Measurements from ENCODE around the gene SLC39A5. TPM values are rescaled to one million over a fixed set of nuclear protein-coding genes. Genes with fewer than 3 reads are reported as not detected.
"Not testable (repeated sequence)": the region's sequence is repeated elsewhere in the genome, so short reads cannot be mapped to it uniquely, and the experiment has no call there.

Gene SLC39A5
- total RNA-seq, 1 donor from 2014 or later = 23.0 TPM

DNA sequence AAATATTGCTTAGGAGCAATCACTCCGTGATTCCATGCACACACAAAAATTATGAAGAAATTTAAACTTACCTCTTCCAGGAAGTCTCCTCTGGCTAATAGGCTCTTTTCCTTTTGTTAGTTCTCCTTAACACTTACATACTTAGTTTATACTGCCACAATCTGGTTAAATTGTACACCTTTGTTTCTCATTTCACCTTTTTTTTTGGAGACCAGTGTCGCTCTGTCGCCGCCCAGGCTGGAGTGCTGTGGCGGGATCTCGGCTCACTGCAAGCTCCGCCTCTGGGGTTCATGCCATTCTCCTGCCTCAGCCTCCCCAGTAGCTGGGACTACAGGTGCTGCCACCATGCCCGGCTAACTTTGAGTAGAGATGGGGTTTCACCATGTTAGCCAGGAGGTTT lies 30.5 kb downstream of the SLC39A5 start:
- H3K27ac Mint-ChIP-seq = peak overlapping the region; percentile 77
- peaks cover 5% of the 10 kb centered on the region for H3K36me3 Mint-ChIP-seq
- H3K4me1 Mint-ChIP-seq (ENCODE audit: unreplicated experiment) = peaks cover 11% of the 10 kb centered on the region
- no peak for DNase-seq (ENCODE audit: extremely low spot score, unreplicated experiment)
- TF ChIP-seq, protein P1, sequence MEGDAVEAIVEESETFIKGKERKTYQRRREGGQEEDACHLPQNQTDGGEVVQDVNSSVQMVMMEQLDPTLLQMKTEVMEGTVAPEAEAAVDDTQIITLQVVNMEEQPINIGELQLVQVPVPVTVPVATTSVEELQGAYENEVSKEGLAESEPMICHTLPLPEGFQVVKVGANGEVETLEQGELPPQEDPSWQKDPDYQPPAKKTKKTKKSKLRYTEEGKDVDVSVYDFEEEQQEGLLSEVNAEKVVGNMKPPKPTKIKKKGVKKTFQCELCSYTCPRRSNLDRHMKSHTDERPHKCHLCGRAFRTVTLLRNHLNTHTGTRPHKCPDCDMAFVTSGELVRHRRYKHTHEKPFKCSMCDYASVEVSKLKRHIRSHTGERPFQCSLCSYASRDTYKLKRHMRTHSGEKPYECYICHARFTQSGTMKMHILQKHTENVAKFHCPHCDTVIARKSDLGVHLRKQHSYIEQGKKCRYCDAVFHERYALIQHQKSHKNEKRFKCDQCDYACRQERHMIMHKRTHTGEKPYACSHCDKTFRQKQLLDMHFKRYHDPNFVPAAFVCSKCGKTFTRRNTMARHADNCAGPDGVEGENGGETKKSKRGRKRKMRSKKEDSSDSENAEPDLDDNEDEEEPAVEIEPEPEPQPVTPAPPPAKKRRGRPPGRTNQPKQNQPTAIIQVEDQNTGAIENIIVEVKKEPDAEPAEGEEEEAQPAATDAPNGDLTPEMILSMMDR (conservative IDR thresholded peaks at IDR 0.05) = no peak
- H3K9me3 Mint-ChIP-seq = peaks cover 4% of the 10 kb centered on the region
- H3K4me3 Mint-ChIP-seq = peak overlapping the region; percentile 30
- H3K27me3 Mint-ChIP-seq = peaks cover 2% of the 10 kb centered on the region

DNA sequence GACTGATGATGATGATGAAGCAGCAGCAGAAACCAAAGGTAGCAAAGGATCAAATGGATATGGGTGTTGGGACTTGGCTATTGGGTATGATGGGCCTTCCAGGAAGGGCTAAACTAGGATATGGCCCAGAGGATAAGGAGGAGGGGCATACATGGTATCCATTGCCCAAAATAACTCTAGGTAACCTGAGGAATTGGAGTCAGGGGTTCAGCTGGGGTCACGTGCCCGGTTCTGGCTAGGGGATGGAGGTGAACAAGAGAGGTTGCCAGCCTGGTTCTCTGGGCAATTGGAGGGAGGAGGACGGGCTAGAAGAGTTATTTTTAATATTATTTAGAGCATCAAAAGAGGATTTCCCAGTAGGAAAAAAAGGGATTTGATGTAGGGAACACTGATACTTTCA lies 31.1 kb downstream of the SLC39A5 start:
- H3K4me1 Mint-ChIP-seq (ENCODE audit: unreplicated experiment) = peaks cover 11% of the 10 kb centered on the region
- H3K4me3 Mint-ChIP-seq = no peak overlapping the region
- H3K9me3 Mint-ChIP-seq = peaks cover 4% of the 10 kb centered on the region
- H3K27ac Mint-ChIP-seq = peak overlapping the region; percentile 77
- peaks cover 2% of the 10 kb centered on the region for H3K27me3 Mint-ChIP-seq
- no peak for DNase-seq (ENCODE audit: extremely low spot score, unreplicated experiment)
- peaks cover 4% of the 10 kb centered on the region for H3K36me3 Mint-ChIP-seq
- TF ChIP-seq, protein P1 (conservative IDR thresholded peaks at IDR 0.05) = no peak

DNA sequence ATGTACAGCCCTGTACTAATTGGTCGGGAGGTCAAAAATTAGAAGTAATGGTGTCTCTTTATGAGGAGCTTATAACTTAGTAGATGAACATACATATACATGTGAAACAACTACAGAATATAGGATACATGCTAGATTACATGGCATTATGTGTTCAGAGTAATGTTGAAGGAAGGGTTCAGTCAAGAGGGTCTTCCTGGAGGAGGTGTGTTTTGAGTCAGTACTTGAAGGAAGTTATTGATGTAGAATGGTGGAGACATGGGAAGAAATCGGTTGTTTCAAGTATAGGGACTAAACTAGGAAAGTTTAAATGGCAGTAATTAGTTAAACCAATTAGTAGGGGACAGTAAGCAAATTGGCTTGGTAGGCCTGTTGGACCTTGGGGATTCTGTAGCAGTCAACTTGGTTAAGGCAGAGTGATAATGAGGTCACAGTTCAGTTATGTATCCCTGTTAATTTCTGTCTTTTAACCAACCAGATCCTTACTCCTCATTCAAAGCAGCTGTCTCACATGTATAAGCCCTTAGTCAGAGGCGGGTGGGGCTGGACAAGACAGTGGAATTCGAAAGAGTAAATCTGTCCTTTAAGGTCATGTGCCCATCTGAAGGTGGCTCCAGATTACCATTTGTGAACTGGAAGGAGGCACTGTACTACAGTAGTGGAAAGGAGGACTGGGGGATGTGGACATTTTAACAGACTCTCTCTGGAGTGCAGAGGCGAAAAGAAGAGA lies 31.8 kb downstream of the SLC39A5 start:
- Mint-ChIP-seq H3K4me1 (ENCODE audit: unreplicated experiment) (peaks cover 16% of the 10 kb centered on the region), H3K27ac (peak overlapping the region; percentile 90), H3K4me3 (peak overlapping the region; percentile 69), H3K36me3 (no peaks in the 10 kb centered on the region), H3K27me3 (peaks cover 2% of the 10 kb centered on the region), H3K9me3 (peaks cover 4% of the 10 kb centered on the region)
- DNase-seq (ENCODE audit: extremely low spot score, unreplicated experiment) = no peak
- TF ChIP-seq, protein P1 (conservative IDR thresholded peaks at IDR 0.05) = no peak

DNA sequence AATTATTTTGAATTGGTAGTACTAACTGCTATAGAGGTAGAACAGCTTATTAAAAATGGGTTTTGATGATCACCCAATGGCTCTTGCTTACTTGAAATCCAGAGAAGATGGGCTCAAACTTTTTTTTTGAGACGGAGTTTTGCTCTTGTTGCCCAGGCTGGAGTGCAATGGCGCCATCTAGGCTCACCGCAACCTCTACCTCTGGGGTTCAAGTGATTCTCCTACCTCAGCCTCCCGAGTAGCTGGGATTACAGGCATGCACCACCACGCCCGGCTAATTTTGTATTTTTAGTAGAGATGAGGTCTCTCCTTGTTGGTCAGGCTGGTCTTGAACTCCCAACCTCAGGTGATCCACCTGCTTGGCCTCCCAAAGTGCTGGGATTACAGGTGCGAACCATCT lies 33.1 kb downstream of the SLC39A5 start:
- not testable (repeated sequence) for H3K27ac Mint-ChIP-seq; H3K27me3 Mint-ChIP-seq; H3K36me3 Mint-ChIP-seq; DNase-seq (ENCODE audit: extremely low spot score, unreplicated experiment); H3K4me3 Mint-ChIP-seq; H3K9me3 Mint-ChIP-seq
- peaks cover 17% of the 10 kb centered on the region for H3K4me1 Mint-ChIP-seq (ENCODE audit: unreplicated experiment)

DNA sequence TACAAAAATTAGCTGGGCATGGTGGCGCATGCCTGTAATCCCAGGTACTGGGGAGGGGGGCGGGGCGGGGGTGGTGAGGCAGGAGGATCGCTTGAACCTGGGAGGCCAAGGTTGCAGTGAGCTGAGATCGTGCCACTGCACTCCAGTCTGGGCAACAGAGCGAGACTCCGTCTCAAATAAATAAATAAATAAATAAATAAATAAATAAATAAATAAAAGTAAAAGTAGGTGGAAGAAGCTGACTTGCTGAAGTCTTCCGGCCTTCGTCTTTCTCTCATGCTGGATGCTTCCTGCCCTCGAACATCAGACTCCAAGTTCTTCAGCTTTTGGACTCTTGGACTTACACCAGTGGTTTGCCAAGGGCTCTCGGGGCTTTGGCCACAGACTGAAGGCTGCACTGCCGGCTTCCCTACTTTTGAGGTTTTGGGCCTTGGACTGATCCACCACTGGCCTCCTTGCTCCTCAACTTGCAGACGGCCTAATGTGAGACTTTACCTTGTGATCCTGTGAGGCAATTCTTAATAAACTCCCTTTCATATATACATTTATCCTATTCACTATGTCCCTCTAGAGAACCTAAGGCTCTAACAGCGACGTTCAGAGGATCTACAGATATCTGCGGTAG lies 36.3 kb downstream of the SLC39A5 start:
- not testable (repeated sequence) for H3K36me3 Mint-ChIP-seq; H3K27me3 Mint-ChIP-seq; H3K4me1 Mint-ChIP-seq (ENCODE audit: unreplicated experiment)

DNA sequence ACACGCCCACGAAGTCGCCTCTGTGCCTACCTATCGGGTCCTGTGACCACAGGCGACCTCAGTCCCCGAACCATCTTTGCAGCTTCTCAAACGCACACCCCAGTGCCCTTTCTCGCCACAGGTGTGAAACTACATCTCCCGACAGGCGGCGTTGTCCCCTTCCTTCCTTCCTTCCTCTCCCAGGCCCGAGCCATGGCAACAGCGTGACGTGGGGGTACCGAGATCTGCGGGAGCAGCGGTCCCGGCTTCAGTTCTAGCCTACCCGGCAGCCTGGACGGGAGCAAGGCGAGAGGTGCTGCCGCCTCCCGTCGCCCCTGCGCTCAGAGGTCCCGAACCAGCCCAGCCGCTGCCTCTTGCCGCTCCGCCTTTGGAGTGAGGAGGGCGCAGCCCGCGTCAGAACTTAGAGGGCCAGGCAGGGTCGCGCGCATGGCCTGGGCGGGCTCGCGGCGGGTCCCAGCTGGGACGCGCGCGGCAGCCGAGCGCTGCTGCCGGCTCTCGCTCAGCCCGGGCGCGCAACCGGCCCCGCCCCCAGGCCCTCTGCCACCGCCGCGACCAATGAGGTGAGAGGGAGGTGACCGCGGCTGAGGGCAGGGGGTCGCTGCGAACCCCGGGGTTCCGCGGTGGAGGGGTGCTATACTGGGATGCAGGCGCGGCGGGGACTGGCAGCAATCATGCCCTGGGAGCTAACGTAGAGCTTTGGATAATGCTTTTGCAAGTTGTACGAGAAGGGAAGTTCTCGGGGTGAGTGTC lies 37.0 kb downstream of the SLC39A5 start, which contains the start of gene COQ10A:
Gene COQ10A (plus strand): TSS at position 250 of the 750 bp plus-strand sequence. CDS start 177 bp downstream, at position 427.
- Mint-ChIP-seq H3K27me3 (peaks cover 2% of the 10 kb centered on the region), H3K9me3 (peaks cover 3% of the 10 kb centered on the region), H3K4me3 (peak within 1 kb of the TSS; percentile 97), H3K4me1 (ENCODE audit: unreplicated experiment) (peaks cover 9% of the 10 kb centered on the region), H3K27ac (peak within 1 kb of the TSS; percentile 90), H3K36me3 (peaks cover 8% of the 10 kb centered on the region)
- peak; percentile 89 for DNase-seq (ENCODE audit: extremely low spot score, unreplicated experiment)
- TF ChIP-seq, protein P1 (conservative IDR thresholded peaks at IDR 0.05) = peak; percentile 74

More for the DNA sequence above, 36.3 kb downstream of the SLC39A5 start:
- Mint-ChIP-seq H3K4me3 (peak overlapping the region; percentile 97), H3K27ac (peak overlapping the region; percentile 90)
- H3K9me3 Mint-ChIP-seq; DNase-seq (ENCODE audit: extremely low spot score, unreplicated experiment): not testable (repeated sequence)
